CD14-positive monocyte (primary cell): ENCODE data around the gene CHTOP. TPM values are rescaled to one million over a fixed set of nuclear protein-coding genes. Genes with fewer than 3 reads are reported as not detected.

Experiments used
- DNase-seq, 3 donors: peaks; one replicate each; pipeline ENCODE4 v3.0.0-alpha.2; 2011 to 2022
- H2AFZ ChIP-seq: 2 replicates; pipeline ENCODE4 v1.6.0; 2012; ENCODE audit warnings: mild to moderate bottlenecking, low read depth, low read length, inconsistent platforms; ENCODE audit not compliant: insufficient read depth, poor library complexity, severe bottlenecking
- H3K27ac ChIP-seq, 2 donors: 1 replicate in 1 of 2; 2 replicates in 1 of 2; pipeline ENCODE4 v1.5.1; 2012 to 2013; ENCODE audit warnings: low read length in 2 of 2, control low read depth in 1 of 2, inconsistent platforms in 1 of 2, low read depth in 1 of 2, mild to moderate bottlenecking in 1 of 2
- H3K27me3 ChIP-seq, 2 donors: one replicate each; pipeline versions ENCODE4 v1.6.0 to v1.6.1; 2011 to 2013; ENCODE audit warnings: low read length in 2 of 2; ENCODE audit not compliant: control insufficient read depth in 2 of 2, insufficient read depth in 2 of 2
- H3K36me3 ChIP-seq, 2 donors: replicated peaks in 1 of 2; 1 replicate in 1 of 2; 2 replicates in 1 of 2; pipeline versions ENCODE4 v1.5.1 to v1.6.1; 2012 to 2013; ENCODE audit warnings: low read length in 2 of 2, control low read depth in 1 of 2, inconsistent platforms in 1 of 2, mild to moderate bottlenecking in 1 of 2; ENCODE audit not compliant: insufficient read depth in 2 of 2, control insufficient read depth in 1 of 2
- H3K4me1 ChIP-seq, 2 donors: 1 replicate in 1 of 2; 2 replicates in 1 of 2; pipeline versions ENCODE4 v1.5.1 to v1.6.1; 2012 to 2013; ENCODE audit warnings: low read length in 2 of 2, control low read depth in 1 of 2, inconsistent platforms in 1 of 2, mild to moderate bottlenecking in 1 of 2, moderate library complexity in 1 of 2; ENCODE audit not compliant: insufficient read depth in 2 of 2, control insufficient read depth in 1 of 2
- H3K4me2 ChIP-seq: replicated peaks from 2 replicates; pipeline ENCODE3; 2012; ENCODE audit warnings: low read length, moderate library complexity, mild to moderate bottlenecking; ENCODE audit not compliant: poor library complexity, severe bottlenecking; ENCODE audit errors: extremely low read depth
- H3K4me3 ChIP-seq, 3 experiments: fragments of 200-600 bp in 1 of 3; sonication (generic) in 1 of 3; replicated peaks in 1 of 3; 1 replicate in 2 of 3; 2 replicates in 1 of 3; pipeline ENCODE4 v1.5.1; 2011 to 2013; ENCODE audit warnings: low read length in 3 of 3, mild to moderate bottlenecking in 3 of 3, control low read depth in 2 of 3, low read depth in 2 of 3, inconsistent platforms in 1 of 3, moderate library complexity in 1 of 3
- H3K79me2 ChIP-seq: 2 replicates; pipeline ENCODE4 v1.6.0; 2012; ENCODE audit warnings: mild to moderate bottlenecking, control low read depth, inconsistent platforms, low read length, moderate library complexity; ENCODE audit not compliant: insufficient read depth
- H3K9ac ChIP-seq: 2 replicates; pipeline ENCODE4 v1.6.0; 2017; ENCODE audit warnings: low read length, mild to moderate bottlenecking; ENCODE audit not compliant: insufficient read depth, poor library complexity, severe bottlenecking
- H3K9me3 ChIP-seq, 2 donors: replicated peaks in 1 of 2; 1 replicate in 1 of 2; 2 replicates in 1 of 2; pipeline versions ENCODE4 v1.5.1 to v1.6.1; 2012 to 2013; ENCODE audit warnings: low read length in 2 of 2, control low read depth in 1 of 2; ENCODE audit not compliant: control insufficient read depth in 1 of 2, insufficient read depth in 1 of 2
- H4K20me1 ChIP-seq: 2 replicates; pipeline ENCODE4 v1.6.0; 2012; ENCODE audit warnings: mild to moderate bottlenecking, low read length, control low read depth, moderate library complexity; ENCODE audit not compliant: insufficient read depth
- H3K27ac Mint-ChIP-seq, 7 donors: one replicate each; pipeline ENCODE4 v1.8.0; 2020; ENCODE audit warnings: mild to moderate bottlenecking in 7 of 7, mixed read lengths in 7 of 7, moderate library complexity in 6 of 7, inconsistent platforms in 2 of 7
- H3K27me3 Mint-ChIP-seq, 3 donors: one replicate each; pipeline ENCODE4 v1.8.0; 2021 to 2022; ENCODE audit warnings: low read depth in 3 of 3, mild to moderate bottlenecking in 3 of 3, mixed read lengths in 3 of 3, moderate library complexity in 3 of 3, inconsistent platforms in 1 of 3
- H3K36me3 Mint-ChIP-seq, 2 donors: one replicate each; pipeline ENCODE4 v1.8.0; 2020; ENCODE audit warnings: mixed read lengths in 2 of 2, inconsistent platforms in 1 of 2, mild to moderate bottlenecking in 1 of 2
- H3K4me1 Mint-ChIP-seq: one replicate; pipeline ENCODE4 v1.8.0; 2020; ENCODE audit warnings: mild to moderate bottlenecking, mixed read lengths
- H3K4me3 Mint-ChIP-seq, 2 donors: one replicate each; pipeline ENCODE4 v1.8.0; 2020; ENCODE audit warnings: mild to moderate bottlenecking in 2 of 2, mixed read lengths in 2 of 2, moderate library complexity in 1 of 2
- H3K9me3 Mint-ChIP-seq, 7 donors: one replicate each; pipeline ENCODE4 v1.8.0; 2020 to 2022; ENCODE audit warnings: mixed read lengths in 7 of 7, mild to moderate bottlenecking in 6 of 7, moderate library complexity in 6 of 7, inconsistent platforms in 2 of 7
- WGBS: methylation state at CpG from one replicate; pipeline ENCODE4 v1.1.5; 2013; ENCODE audit warnings: missing lambda C conversion rate; ENCODE audit not compliant: insufficient coverage; 5-methylcytosine and 5-hydroxymethylcytosine counted together
- intact Hi-C, 2 donors: fragments of 100-400 bp; cut with micrococcal nuclease; formaldehyde crosslinking; loops; one replicate each; pipeline versions ENCODE4 v1.15.0 to v1.15.1; 2023
- polyA plus RNA-seq, 3 donors: library from polyadenylated mRNA; depleted of rRNA in 1 of 3; unstranded in 2 of 3; stranded (reverse) in 1 of 3; fragments of 300-500 nt in 2 of 3; fragments of >200 nt in 1 of 3; fragmentation: Illumina TruSeq in 2 of 3; gene quantifications; 1 replicate in 2 of 3; 2 replicates in 1 of 3; pipeline ENCODE4 v1.2.3, GENCODE V29; 2012 to 2021
- small RNA-seq: library from RNA; depleted of rRNA; stranded (forward); fragments of <200 nt; gene quantifications from one replicate; pipeline ENCODE3, GENCODE V24; 2012; ENCODE audit warnings: low read depth; ENCODE audit not compliant: insufficient read length
- TF ChIP-seq, protein P1 (sequence below): fragments of 200-600 bp; IDR thresholded peaks from one replicate; pipeline ENCODE4 v1.8.0; 2022; ENCODE audit warnings: antibody characterized with exemption, mild to moderate bottlenecking

Gene CHTOP
- polyA plus RNA-seq, 3 donors, result 28.1 to 56.2 (median 38.2) TPM

DNA sequence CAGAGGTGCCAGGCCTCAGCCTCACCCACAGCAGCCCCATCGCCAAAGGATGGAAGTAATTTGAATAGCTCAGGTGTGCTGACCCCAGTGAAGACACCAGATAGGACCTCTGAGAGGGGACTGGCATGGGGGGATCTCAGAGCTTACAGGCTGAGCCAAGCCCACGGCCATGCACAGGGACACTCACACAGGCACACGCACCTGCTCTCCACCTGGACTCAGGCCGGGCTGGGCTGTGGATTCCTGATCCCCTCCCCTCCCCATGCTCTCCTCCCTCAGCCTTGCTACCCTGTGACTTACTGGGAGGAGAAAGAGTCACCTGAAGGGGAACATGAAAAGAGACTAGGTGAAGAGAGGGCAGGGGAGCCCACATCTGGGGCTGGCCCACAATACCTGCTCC lies 59.6 kb downstream of the CHTOP start:
- no peaks in the 10 kb centered on the region for H3K27me3 ChIP-seq
- H3K4me1 Mint-ChIP-seq, result peaks cover 14% of the 10 kb centered on the region
- H3K9me3 Mint-ChIP-seq, result peaks cover 0 to 3% (median 0%) of the 10 kb centered on the region in 7 donors
- H3K4me3 Mint-ChIP-seq, result no peak overlapping the region
- 100% methylated on average over 1 of the region's 4 CpGs for WGBS
- H3K36me3 Mint-ChIP-seq, result no peaks in the 10 kb centered on the region
- H3K36me3 ChIP-seq, result no peaks in the 10 kb centered on the region
- no peak overlapping the region for H3K27ac ChIP-seq
- no peak overlapping the region for H3K27ac Mint-ChIP-seq
- H3K27me3 Mint-ChIP-seq, result peaks cover 0 to 7% (median 1%) of the 10 kb centered on the region in 3 donors
- H3K9ac ChIP-seq, result no peak overlapping the region
- no peak overlapping the region for H3K4me2 ChIP-seq
- no peaks in the 10 kb centered on the region for H4K20me1 ChIP-seq
- no peak overlapping the region for H3K4me3 ChIP-seq
- no peak overlapping the region for H2AFZ ChIP-seq
- intact Hi-C loops, result no loop called here
- no peaks in the 10 kb centered on the region for H3K9me3 ChIP-seq
- TF ChIP-seq, protein P1, sequence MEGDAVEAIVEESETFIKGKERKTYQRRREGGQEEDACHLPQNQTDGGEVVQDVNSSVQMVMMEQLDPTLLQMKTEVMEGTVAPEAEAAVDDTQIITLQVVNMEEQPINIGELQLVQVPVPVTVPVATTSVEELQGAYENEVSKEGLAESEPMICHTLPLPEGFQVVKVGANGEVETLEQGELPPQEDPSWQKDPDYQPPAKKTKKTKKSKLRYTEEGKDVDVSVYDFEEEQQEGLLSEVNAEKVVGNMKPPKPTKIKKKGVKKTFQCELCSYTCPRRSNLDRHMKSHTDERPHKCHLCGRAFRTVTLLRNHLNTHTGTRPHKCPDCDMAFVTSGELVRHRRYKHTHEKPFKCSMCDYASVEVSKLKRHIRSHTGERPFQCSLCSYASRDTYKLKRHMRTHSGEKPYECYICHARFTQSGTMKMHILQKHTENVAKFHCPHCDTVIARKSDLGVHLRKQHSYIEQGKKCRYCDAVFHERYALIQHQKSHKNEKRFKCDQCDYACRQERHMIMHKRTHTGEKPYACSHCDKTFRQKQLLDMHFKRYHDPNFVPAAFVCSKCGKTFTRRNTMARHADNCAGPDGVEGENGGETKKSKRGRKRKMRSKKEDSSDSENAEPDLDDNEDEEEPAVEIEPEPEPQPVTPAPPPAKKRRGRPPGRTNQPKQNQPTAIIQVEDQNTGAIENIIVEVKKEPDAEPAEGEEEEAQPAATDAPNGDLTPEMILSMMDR, result no peak
- H3K4me1 ChIP-seq, result peaks cover 9 to 11% of the 10 kb centered on the region in 2 donors
- no peaks in the 10 kb centered on the region for H3K79me2 ChIP-seq
- no peak for DNase-seq

Small RNA genes within 50 kb of the gene (small RNA-seq; reads per million reads assigned to genes)
- not detected for gene MIR8083

Other genes starting within 250 kb of the CHTOP start
- gene S100A8, start 243.0 kb upstream of the CHTOP start, polyA plus RNA-seq, result over 10,000 TPM in 2 of 3 donors, 1,000 to 10,000 TPM in 1; 4,193 to 30,135 (median 27,689) TPM
- gene S100A7A, start 217.5 kb upstream of the CHTOP start, polyA plus RNA-seq, result not detected
- gene S100A7, start 173.4 kb upstream of the CHTOP start, polyA plus RNA-seq, result not detected
- 1,000 to 10,000 TPM; 1,242 to 5,004 (median 4,414) TPM for gene S100A6, start 98.1 kb upstream of the CHTOP start, polyA plus RNA-seq
- gene S100A5, start 93.1 kb upstream of the CHTOP start, polyA plus RNA-seq, result 1 to 10 TPM in 2 of 3 donors, not detected in 1; 1.4 to 2.1 TPM
- gene S100A4, start 88.3 kb upstream of the CHTOP start, polyA plus RNA-seq, result 1,000 to 10,000 TPM; 4,538 to 7,344 (median 6,092) TPM
- gene S100A3, start 84.8 kb upstream of the CHTOP start, polyA plus RNA-seq, result under 1 TPM in 2 of 3 donors, not detected in 1; 0.31 to 0.54 TPM
- gene S100A2, start 68.2 kb upstream of the CHTOP start, polyA plus RNA-seq, result under 1 TPM in 1 of 3 donors, not detected in 2; 0.32 TPM
- gene S100A16, start 20.9 kb upstream of the CHTOP start, polyA plus RNA-seq, result not detected
- under 1 TPM in 1 of 3 donors, not detected in 2; 0.08 TPM for gene S100A14, start 17.7 kb upstream of the CHTOP start, polyA plus RNA-seq
- gene S100A13, start 6.6 kb upstream of the CHTOP start, polyA plus RNA-seq, result 10 to 100 TPM in 1 of 3 donors, 1 to 10 TPM in 2; 2.5 to 13.9 (median 2.6) TPM
- not detected for gene S100A1, start 5.6 kb upstream of the CHTOP start, polyA plus RNA-seq
- gene SNAPIN, start 24.6 kb downstream of the CHTOP start, polyA plus RNA-seq, result 100 to 1,000 TPM in 2 of 3 donors, 10 to 100 TPM in 1; 30.7 to 141 (median 135) TPM
- 100 to 1,000 TPM; 103 to 118 (median 115) TPM for gene ILF2, start 36.9 kb downstream of the CHTOP start, polyA plus RNA-seq
- gene NPR1, start 44.6 kb downstream of the CHTOP start, polyA plus RNA-seq, result not detected
- 10 to 100 TPM in 2 of 3 donors, 1 to 10 TPM in 1; 9.2 to 76.9 (median 15.9) TPM for gene INTS3, start 94.0 kb downstream of the CHTOP start, polyA plus RNA-seq
- 100 to 1,000 TPM in 2 of 3 donors, 10 to 100 TPM in 1; 84.5 to 123 (median 118) TPM for gene SLC27A3, start 141.3 kb downstream of the CHTOP start, polyA plus RNA-seq